Measurements from ENCODE around the gene VKORC1. TPM values are rescaled to one million over a fixed set of nuclear protein-coding genes. Genes with fewer than 3 reads are reported as not detected.

Gene VKORC1
- total RNA-seq, 1 experiment from 2014 or later: 83.8 TPM

DNA sequence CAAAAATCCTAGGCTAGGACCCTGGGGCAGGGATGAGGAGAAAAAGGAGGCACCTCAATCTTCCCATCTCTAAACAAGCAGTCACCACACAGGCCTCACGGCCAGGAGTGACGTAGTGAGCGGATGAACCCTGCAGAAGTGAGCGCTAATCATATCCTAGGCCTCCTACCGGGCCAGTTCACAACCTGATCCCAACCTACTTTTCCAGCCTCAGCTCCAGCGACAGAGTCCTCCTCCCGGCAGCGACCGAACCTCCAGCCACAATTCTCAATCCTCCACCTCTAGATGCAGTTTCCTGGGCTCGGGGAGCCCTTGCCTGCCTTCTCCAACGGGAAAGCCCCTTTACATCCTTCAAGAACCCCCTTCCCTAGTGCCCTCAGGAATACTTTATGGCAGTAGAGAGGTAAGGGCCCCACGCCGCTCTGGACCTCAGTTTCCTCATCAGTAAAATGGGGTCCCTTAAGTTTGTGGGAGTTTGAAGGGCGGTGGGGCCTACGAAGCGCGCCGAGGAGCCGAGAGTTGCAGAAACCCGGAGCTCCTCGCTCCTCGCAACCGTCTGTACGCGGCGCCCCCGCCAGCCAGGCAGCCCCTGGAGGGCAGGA lies 22.0 kb downstream of the VKORC1 start:
- H3K36me3 ChIP-seq (ENCODE audit: control insufficient read depth in 1 of 2, insufficient read depth in 2 of 2, low read length in 2 of 2): peaks cover 9 to 16% of the 10 kb centered on the region in 2 experiments; a peak in 2 of 4 replicates
- H4K20me1 ChIP-seq (ENCODE audit: insufficient read depth): no peaks in the 10 kb centered on the region
- H3K9me2 ChIP-seq (ENCODE audit: insufficient read depth): no peaks in the 10 kb centered on the region
- BruUV-seq (replicated peaks): no TSS peak
- peak overlapping the region; percentile 95 for H3K9ac ChIP-seq (ENCODE audit: low read length)
- H3K27me3 ChIP-seq (ENCODE audit: insufficient read depth, low read length): no peaks in the 10 kb centered on the region
- intact Hi-C loops (cut with micrococcal nuclease): loop anchor here (1.0 to 10.0 kb wide), 5 partner anchors 22 to 382 kb away; partner anchors contain the start of genes ARMC5, PRSS8, STX4 and VKORC1
- peak overlapping the region; percentile 97 for H3K4me2 ChIP-seq (ENCODE audit: low read length)
- TF ChIP-seq MAX (IDR thresholded peaks at IDR 0.05) (peak; percentile 7; the same call in 1 of the 2 replicates), EZH2phosphoT487 (IDR thresholded peaks at IDR 0.05; ENCODE audit: borderline replicate concordance) (no peak), CBX3 (IDR thresholded peaks at IDR 0.05; ENCODE audit: low read depth) (no peak), POLR2A (IDR thresholded peaks at IDR 0.05; ENCODE audit: borderline replicate concordance, extremely low read depth, insufficient read depth, insufficient read length) (no peak)
- no peaks in the 10 kb centered on the region for H3K9me3 ChIP-seq (ENCODE audit: control insufficient read depth in 1 of 2, insufficient read depth in 1 of 2, low read depth in 1 of 2, low read length in 2 of 2)
- H3K27ac ChIP-seq (ENCODE audit: low read depth, low read length): peak overlapping the region; percentile 100
- peaks cover 8 to 18% of the 10 kb centered on the region in 2 experiments; a peak in 3 of 4 replicates for H3K4me1 ChIP-seq (ENCODE audit: control insufficient read depth in 1 of 2, insufficient read depth in 2 of 2, low read length in 2 of 2)
- ATAC-seq: no peak
- peaks cover 79% of the 10 kb centered on the region for H3K79me2 ChIP-seq (ENCODE audit: insufficient read depth, low read length)
- ChIA-PET CTCF (interaction anchor here (0.5 to 1.0 kb wide), 3 partner anchors 70 to 377 kb away, joined by 3 to 4 read pairs (median 3); no protein-coding TSS in a partner anchor), POLR2A (interaction anchor here (1.5 kb wide), 1 partner anchor 41 kb away, joined by 4 read pairs; no protein-coding TSS in a partner anchor), RAD21 (ENCODE audit: low non-redundant PET in 1 of 2, low total read pairs in 2 of 2, uncharacterized antibody in 2 of 2, unreplicated experiment in 2 of 2) (interaction anchor here in 1 of 2 experiments (0.8 kb wide), 1 partner anchor 90 kb away, joined by 3 read pairs; no protein-coding TSS in a partner anchor)
- H3K4me3 ChIP-seq (replicated peaks in 1 of 2; ENCODE audit: low read depth in 1 of 2, low read length in 2 of 2): peak overlapping the region; percentile 87 to 99
- no peak for DNase-seq (ENCODE audit: low read depth, low spot score)
- no peak overlapping the region for H2AFZ ChIP-seq (ENCODE audit: low read depth, low read length, poor library complexity, severe bottlenecking)

GRCh38 chr16:31071861-31072260 lies 22.7 kb downstream of the VKORC1 start:
- Histone ChIP-seq H3K4me3 (replicated peaks in 1 of 2; ENCODE audit: low read depth in 1 of 2, low read length in 2 of 2) (peak overlapping the region; percentile 87 to 99), H3K27ac (ENCODE audit: low read depth, low read length) (peak overlapping the region; percentile 100), H3K4me2 (ENCODE audit: low read length) (peak overlapping the region; percentile 97), H3K9ac (ENCODE audit: low read length) (peak overlapping the region; percentile 95), H3K27me3 (ENCODE audit: insufficient read depth, low read length) (no peaks in the 10 kb centered on the region), H3K9me2 (ENCODE audit: insufficient read depth) (no peaks in the 10 kb centered on the region), H4K20me1 (ENCODE audit: insufficient read depth) (no peaks in the 10 kb centered on the region), H3K79me2 (ENCODE audit: insufficient read depth, low read length) (peaks cover 80% of the 10 kb centered on the region), H3K36me3 (ENCODE audit: control insufficient read depth in 1 of 2, insufficient read depth in 2 of 2, low read length in 2 of 2) (peaks cover 4 to 9% of the 10 kb centered on the region in 2 experiments; a peak in 2 of 4 replicates), H2AFZ (ENCODE audit: low read depth, low read length, poor library complexity, severe bottlenecking) (no peak overlapping the region), H3K9me3 (ENCODE audit: control insufficient read depth in 1 of 2, insufficient read depth in 1 of 2, low read depth in 1 of 2, low read length in 2 of 2) (no peaks in the 10 kb centered on the region), H3K4me1 (ENCODE audit: control insufficient read depth in 1 of 2, insufficient read depth in 2 of 2, low read length in 2 of 2) (peaks cover 8 to 18% of the 10 kb centered on the region in 2 experiments; a peak in 3 of 4 replicates)
- POLR2A ChIA-PET: interaction anchor here (0.6 to 1.5 kb wide), 2 partner anchors 10 to 42 kb away, joined by 3 to 4 read pairs; no protein-coding TSS in a partner anchor
- BruUV-seq (replicated peaks): no TSS peak
- CTCF ChIA-PET: interaction anchor here (0.9 kb wide), 1 partner anchor 118 kb away, joined by 3 read pairs; no protein-coding TSS in a partner anchor
- DNase-seq (ENCODE audit: low read depth, low spot score) (no peak), ATAC-seq (no peak)
- RAD21 ChIA-PET (ENCODE audit: low non-redundant PET in 1 of 2, low total read pairs in 2 of 2, uncharacterized antibody in 2 of 2, unreplicated experiment in 2 of 2): no interaction called here
- intact Hi-C loops (cut with micrococcal nuclease): loop anchor here (2.0 to 10.0 kb wide), 4 partner anchors 39 to 383 kb away; partner anchors contain the start of genes ARMC5, PRSS8 and STX4
- TF ChIP-seq EZH2phosphoT487 (IDR thresholded peaks at IDR 0.05; ENCODE audit: borderline replicate concordance) (no peak), ZFX (IDR thresholded peaks at IDR 0.05) (no peak), REST (IDR thresholded peaks at IDR 0.05; ENCODE audit: low read depth) (no peak), ZNF274 (IDR thresholded peaks at IDR 0.05; ENCODE audit: low read depth, low read length) (no peak), RAD21 (IDR thresholded peaks at IDR 0.05; ENCODE audit: low read depth) (no peak), ELF1 (IDR thresholded peaks at IDR 0.05; ENCODE audit: borderline replicate concordance, low read depth) (no peak), MAX (IDR thresholded peaks at IDR 0.05) (no peak), CEBPB (IDR thresholded peaks at IDR 0.05; ENCODE audit: low read depth) (no peak), CBX3 (IDR thresholded peaks at IDR 0.05; ENCODE audit: low read depth) (no peak), JUND (IDR thresholded peaks at IDR 0.05) (no peak), SRF (IDR thresholded peaks at IDR 0.05; ENCODE audit: low read depth) (no peak)
- TF ChIP-seq, protein P1, sequence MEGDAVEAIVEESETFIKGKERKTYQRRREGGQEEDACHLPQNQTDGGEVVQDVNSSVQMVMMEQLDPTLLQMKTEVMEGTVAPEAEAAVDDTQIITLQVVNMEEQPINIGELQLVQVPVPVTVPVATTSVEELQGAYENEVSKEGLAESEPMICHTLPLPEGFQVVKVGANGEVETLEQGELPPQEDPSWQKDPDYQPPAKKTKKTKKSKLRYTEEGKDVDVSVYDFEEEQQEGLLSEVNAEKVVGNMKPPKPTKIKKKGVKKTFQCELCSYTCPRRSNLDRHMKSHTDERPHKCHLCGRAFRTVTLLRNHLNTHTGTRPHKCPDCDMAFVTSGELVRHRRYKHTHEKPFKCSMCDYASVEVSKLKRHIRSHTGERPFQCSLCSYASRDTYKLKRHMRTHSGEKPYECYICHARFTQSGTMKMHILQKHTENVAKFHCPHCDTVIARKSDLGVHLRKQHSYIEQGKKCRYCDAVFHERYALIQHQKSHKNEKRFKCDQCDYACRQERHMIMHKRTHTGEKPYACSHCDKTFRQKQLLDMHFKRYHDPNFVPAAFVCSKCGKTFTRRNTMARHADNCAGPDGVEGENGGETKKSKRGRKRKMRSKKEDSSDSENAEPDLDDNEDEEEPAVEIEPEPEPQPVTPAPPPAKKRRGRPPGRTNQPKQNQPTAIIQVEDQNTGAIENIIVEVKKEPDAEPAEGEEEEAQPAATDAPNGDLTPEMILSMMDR (IDR thresholded peaks at IDR 0.05 in 2 of 3, conservative IDR thresholded peaks at IDR 0.05 in 1 of 3; ENCODE audit: borderline replicate concordance in 1 of 3, insufficient read depth in 1 of 3, low read depth in 2 of 3, low read length in 2 of 3): no peak

Measured in HCT116 (cell line).